CD8-positive, alpha-beta memory T cell (primary cell): ENCODE results near the gene KLRC4. TPM values are rescaled to one million over a fixed set of nuclear protein-coding genes. Genes with fewer than 3 reads are reported as not detected.

Experiments used
- CTCF ChIA-PET: fragments of 350-600 bp; sonication (Branson Sonifier 250); formaldehyde crosslinking; loops from one replicate; lab custom pipeline; 2021; ENCODE audit warnings: antibody characterized with exemption; lab: Charles Lee
- POLR2A ChIA-PET: fragments of 350-600 bp; sonication (Branson Sonifier 250); formaldehyde crosslinking; loops from one replicate; lab custom pipeline; 2021; ENCODE audit warnings: antibody characterized with exemption; lab: Charles Lee
- DNase-seq, 5 donors: peaks; one replicate each; pipeline versions ENCODE4 v3.0.0 to v3.0.0-alpha.2; 2020 to 2022; ENCODE audit warnings: mixed read lengths in 1 of 5
- H3K27ac ChIP-seq: one replicate; pipeline ENCODE4 v1.7.0; 2013; ENCODE audit warnings: low read depth, mild to moderate bottlenecking, low read length, moderate library complexity
- H3K27me3 ChIP-seq: 2 replicates; pipeline ENCODE4 v1.7.0; 2013; ENCODE audit warnings: low read length, mild to moderate bottlenecking; ENCODE audit not compliant: insufficient read depth, poor library complexity, severe bottlenecking
- H3K36me3 ChIP-seq: 2 replicates; pipeline ENCODE4 v1.7.0; 2013; ENCODE audit warnings: mild to moderate bottlenecking, low read length, moderate library complexity; ENCODE audit not compliant: insufficient read depth
- H3K4me1 ChIP-seq: 2 replicates; pipeline ENCODE4 v1.7.0; 2013; ENCODE audit warnings: mild to moderate bottlenecking, low read length, moderate library complexity; ENCODE audit not compliant: insufficient read depth
- H3K4me3 ChIP-seq: 2 replicates; pipeline ENCODE4 v1.7.0; 2013; ENCODE audit warnings: mild to moderate bottlenecking, low read length
- H3K9me3 ChIP-seq: 2 replicates; pipeline ENCODE4 v1.7.0; 2013; ENCODE audit warnings: mild to moderate bottlenecking, low read length
- H3K27ac Mint-ChIP-seq, 8 donors: one replicate each; pipeline ENCODE4 v1.8.0; 2020 to 2021; ENCODE audit warnings: mixed read lengths in 8 of 8, mild to moderate bottlenecking in 6 of 8, inconsistent platforms in 3 of 8, moderate library complexity in 3 of 8
- H3K27me3 Mint-ChIP-seq, 2 donors: one replicate each; pipeline ENCODE4 v1.8.0; 2020 to 2021; ENCODE audit warnings: mixed read lengths in 2 of 2, mild to moderate bottlenecking in 1 of 2, moderate library complexity in 1 of 2
- H3K36me3 Mint-ChIP-seq, 3 donors: one replicate each; pipeline ENCODE4 v1.8.0; 2020 to 2021; ENCODE audit warnings: mixed read lengths in 3 of 3, inconsistent platforms in 1 of 3, mild to moderate bottlenecking in 1 of 3
- H3K4me1 Mint-ChIP-seq, 3 donors: one replicate each; pipeline ENCODE4 v1.8.0; 2020 to 2021; ENCODE audit warnings: mixed read lengths in 3 of 3, inconsistent platforms in 1 of 3, mild to moderate bottlenecking in 1 of 3
- H3K4me3 Mint-ChIP-seq, 7 donors: one replicate each; pipeline ENCODE4 v1.8.0; 2020 to 2021; ENCODE audit warnings: mixed read lengths in 7 of 7, mild to moderate bottlenecking in 6 of 7, moderate library complexity in 4 of 7, inconsistent platforms in 2 of 7
- H3K9me3 Mint-ChIP-seq, 5 donors: one replicate each; pipeline ENCODE4 v1.8.0; 2020 to 2022; ENCODE audit warnings: mixed read lengths in 5 of 5, mild to moderate bottlenecking in 3 of 5, moderate library complexity in 2 of 5, inconsistent platforms in 1 of 5
- polyA plus RNA-seq: library from polyadenylated mRNA; unstranded; fragments of 300-500 nt; fragmentation: Illumina TruSeq; gene quantifications from one replicate; pipeline ENCODE4 v1.2.3, GENCODE V29; 2021
- total RNA-seq, 2 experiments: library from RNA; stranded (reverse); gene quantifications; one replicate each; pipeline ENCODE4 v1.2.3, GENCODE V29; 2021

KLRC4 gene, protein sequence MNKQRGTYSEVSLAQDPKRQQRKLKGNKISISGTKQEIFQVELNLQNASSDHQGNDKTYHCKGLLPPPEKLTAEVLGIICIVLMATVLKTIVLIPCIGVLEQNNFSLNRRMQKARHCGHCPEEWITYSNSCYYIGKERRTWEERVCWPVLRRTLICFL
- 10 to 100 TPM; 10.7 to 16.2 TPM for total RNA-seq
- polyA plus RNA-seq, result 3.4 TPM

DNA sequence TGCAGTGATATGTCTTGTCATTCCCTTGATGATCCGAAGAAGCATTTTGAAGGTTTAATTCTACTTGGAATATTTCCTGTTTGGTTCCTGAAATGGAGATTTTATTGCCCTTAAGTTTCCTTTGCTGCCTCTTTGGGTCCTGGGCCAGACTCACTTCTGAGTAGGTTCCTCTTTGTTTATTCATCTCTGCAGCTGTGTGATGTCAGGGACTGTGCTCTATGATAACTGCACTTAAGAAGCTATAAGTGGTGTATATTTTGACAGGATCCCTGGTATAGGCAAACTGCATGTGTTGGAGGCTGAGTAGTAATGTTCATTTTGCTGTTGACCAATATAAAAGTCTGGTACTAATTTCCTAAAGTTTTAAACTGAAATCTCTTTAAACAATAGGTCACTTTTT lies at the start of gene KLRC4:
Gene KLRC4, minus strand, starts transcription at position 366 of the 400 bp plus-strand sequence. Its CDS starts 182 bp downstream, at position 184.
- POLR2A ChIA-PET, result interaction anchor here (0.7 to 1.1 kb wide), 5 partner anchors 12 to 196 kb away, joined by 3 to 6 read pairs (median 3); no protein-coding TSS in a partner anchor
- Mint-ChIP-seq H3K4me1 (peaks cover 13 to 31% (median 25%) of the 10 kb centered on the region in 3 donors), H3K9me3 (no peaks in the 10 kb centered on the region), H3K4me3 (peak within 1 kb of the TSS; percentile 86 to 98 (median 88)), H3K27ac (peak within 1 kb of the TSS; percentile 5 to 94 (median 81)), H3K36me3 (peaks cover 9 to 43% (median 29%) of the 10 kb centered on the region in 3 donors), H3K27me3 (no peaks in the 10 kb centered on the region)
- peak in 2 of 5 donors; percentile 55 to 68 for DNase-seq
- Histone ChIP-seq H3K27ac (peak within 1 kb of the TSS; percentile 64), H3K9me3 (no peaks in the 10 kb centered on the region), H3K4me3 (peak within 1 kb of the TSS; percentile 47), H3K27me3 (no peaks in the 10 kb centered on the region), H3K36me3 (no peaks in the 10 kb centered on the region), H3K4me1 (no peaks in the 10 kb centered on the region)
- CTCF ChIA-PET, result interaction anchor here (0.9 to 1.5 kb wide), 2 partner anchors 172 to 173 kb away, joined by 3 to 4 read pairs; no protein-coding TSS in a partner anchor

DNA sequence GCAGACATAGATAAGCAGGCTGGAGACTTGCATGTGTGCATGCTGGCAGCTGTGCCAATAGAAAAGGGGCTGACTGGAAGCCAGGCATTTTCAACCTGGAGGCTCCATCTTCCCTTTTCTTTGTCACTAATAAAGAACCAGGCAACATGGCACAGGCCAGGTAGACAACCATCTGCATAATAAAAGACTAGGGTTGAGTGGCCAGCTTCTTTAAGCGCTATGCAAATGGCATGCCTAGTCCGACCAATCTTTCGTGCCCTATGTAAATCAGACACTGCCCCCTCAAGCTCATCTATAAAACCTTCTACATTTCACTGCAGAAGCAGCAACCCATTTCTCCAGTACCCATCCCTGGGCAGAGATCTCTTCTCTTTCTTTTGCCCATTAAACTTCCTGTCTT lies 48.2 kb upstream of the KLRC4 start:
- Histone ChIP-seq H3K4me3 (no peak overlapping the region), H3K4me1 (no peaks in the 10 kb centered on the region), H3K27ac (no peak overlapping the region), H3K9me3 (no peaks in the 10 kb centered on the region), H3K36me3 (no peaks in the 10 kb centered on the region), H3K27me3 (no peaks in the 10 kb centered on the region)
- H3K27me3 Mint-ChIP-seq, result peaks cover 0 to 1% of the 10 kb centered on the region in 2 donors
- H3K27ac Mint-ChIP-seq, result peak overlapping the region in 3 of 8 donors; percentile 35 to 39 (median 36)
- H3K9me3 Mint-ChIP-seq, result peaks cover 49 to 70% (median 53%) of the 10 kb centered on the region in 5 donors
- no peak for DNase-seq
- ChIA-PET POLR2A (no interaction called here), CTCF (interaction anchor here (1.2 kb wide), 1 partner anchor 12 kb away, joined by 3 read pairs; no protein-coding TSS in a partner anchor)
- H3K4me3 Mint-ChIP-seq, result peak overlapping the region in 2 of 7 donors; percentile 7 to 8
- peaks cover 3 to 64% (median 21%) of the 10 kb centered on the region in 3 donors for H3K36me3 Mint-ChIP-seq
- peaks cover 11 to 20% (median 17%) of the 10 kb centered on the region in 3 donors for H3K4me1 Mint-ChIP-seq

DNA sequence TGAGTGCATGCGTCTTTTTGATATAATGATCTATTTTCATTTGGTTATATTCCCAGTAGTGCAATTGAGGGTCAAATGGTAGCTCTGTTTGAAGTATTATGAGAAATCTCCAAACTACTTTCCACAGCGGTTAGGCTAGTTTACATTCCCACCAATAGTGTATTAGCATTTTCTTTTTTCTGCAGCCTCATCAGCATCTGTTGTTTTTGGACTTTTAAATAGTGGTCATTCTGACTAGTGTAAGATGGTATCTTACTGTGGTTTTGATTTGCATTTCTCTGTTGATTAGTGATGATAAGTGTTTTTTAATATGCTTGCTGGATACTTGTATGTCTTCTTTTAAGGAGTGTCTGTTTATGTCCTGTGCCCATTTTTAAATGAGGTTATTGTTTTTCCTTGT lies 47.3 kb upstream of the KLRC4 start:
- ChIA-PET POLR2A (no interaction called here), CTCF (interaction anchor here (1.2 kb wide), 1 partner anchor 12 kb away, joined by 3 read pairs; no protein-coding TSS in a partner anchor)
- Mint-ChIP-seq H3K4me1 (peaks cover 11 to 20% (median 17%) of the 10 kb centered on the region in 3 donors), H3K36me3 (peaks cover 1 to 55% (median 20%) of the 10 kb centered on the region in 3 donors), H3K9me3 (peaks cover 40 to 62% (median 52%) of the 10 kb centered on the region in 5 donors), H3K27ac (peak overlapping the region in 1 of 8 donors; percentile 50), H3K4me3 (no peak overlapping the region), H3K27me3 (no peaks in the 10 kb centered on the region)
- Histone ChIP-seq H3K36me3 (no peaks in the 10 kb centered on the region), H3K9me3 (no peaks in the 10 kb centered on the region), H3K27me3 (no peaks in the 10 kb centered on the region), H3K4me3 (no peak overlapping the region), H3K4me1 (no peaks in the 10 kb centered on the region), H3K27ac (no peak overlapping the region)
- DNase-seq, result no peak

GRCh38 chr12:10455766-10456165 lies 46.2 kb upstream of the KLRC4 start:
- peaks cover 11 to 18% (median 17%) of the 10 kb centered on the region in 3 donors for H3K4me1 Mint-ChIP-seq
- H3K9me3 Mint-ChIP-seq, result peaks cover 39 to 59% (median 50%) of the 10 kb centered on the region in 5 donors
- Histone ChIP-seq H3K4me3 (no peak overlapping the region), H3K27me3 (no peaks in the 10 kb centered on the region), H3K4me1 (no peaks in the 10 kb centered on the region), H3K27ac (no peak overlapping the region), H3K36me3 (no peaks in the 10 kb centered on the region), H3K9me3 (no peaks in the 10 kb centered on the region)
- H3K36me3 Mint-ChIP-seq, result peaks cover 0 to 50% (median 18%) of the 10 kb centered on the region in 3 donors
- H3K27me3 Mint-ChIP-seq, result no peaks in the 10 kb centered on the region
- H3K27ac Mint-ChIP-seq, result no peak overlapping the region
- no peak for DNase-seq
- POLR2A ChIA-PET, result no interaction called here
- H3K4me3 Mint-ChIP-seq, result no peak overlapping the region
- CTCF ChIA-PET, result no interaction called here

DNA sequence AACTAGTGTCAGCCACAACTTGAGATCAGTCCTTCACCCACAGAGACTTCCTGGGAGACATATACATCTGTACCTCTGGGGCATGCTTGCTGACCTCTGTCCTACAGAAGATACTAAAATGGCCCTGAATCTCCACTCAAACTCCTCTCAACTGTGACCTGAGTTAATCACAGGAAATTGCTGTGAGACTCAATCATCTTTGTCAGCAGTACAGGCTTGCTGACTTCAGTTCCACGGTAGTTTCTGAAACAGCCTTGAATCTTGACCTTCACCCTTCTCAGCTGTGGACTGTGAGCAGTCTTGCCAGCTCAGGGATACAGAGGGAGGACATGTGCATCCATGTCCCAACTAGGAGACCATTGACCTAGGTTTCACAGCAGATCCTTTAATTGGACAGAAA lies 45.0 kb upstream of the KLRC4 start:
- Mint-ChIP-seq H3K27ac (peak overlapping the region in 3 of 8 donors; percentile 52 to 88 (median 77)), H3K9me3 (peaks cover 31 to 51% (median 43%) of the 10 kb centered on the region in 5 donors), H3K4me3 (peak overlapping the region in 1 of 7 donors; percentile 42), H3K4me1 (peaks cover 11 to 18% (median 17%) of the 10 kb centered on the region in 3 donors), H3K36me3 (peaks cover 0 to 38% (median 15%) of the 10 kb centered on the region in 3 donors), H3K27me3 (no peaks in the 10 kb centered on the region)
- Histone ChIP-seq H3K36me3 (no peaks in the 10 kb centered on the region), H3K9me3 (no peaks in the 10 kb centered on the region), H3K4me3 (no peak overlapping the region), H3K27ac (no peak overlapping the region), H3K27me3 (no peaks in the 10 kb centered on the region), H3K4me1 (no peaks in the 10 kb centered on the region)
- ChIA-PET POLR2A (interaction anchor here (0.6 kb wide), 1 partner anchor 1852 kb away, joined by 3 read pairs; no protein-coding TSS in a partner anchor), CTCF (no interaction called here)
- DNase-seq, result no peak

GRCh38 chr12:10453156-10453555 lies 43.6 kb upstream of the KLRC4 start, which contains the start of gene KLRC1:
KLRC1 (minus strand) TSS chr12:10453377; CDS start chr12:10451156, 2,221 bp downstream.
- Histone ChIP-seq H3K27ac (no peak within 1 kb of the TSS), H3K36me3 (no peaks in the 10 kb centered on the region), H3K4me1 (no peaks in the 10 kb centered on the region), H3K9me3 (no peaks in the 10 kb centered on the region), H3K4me3 (no peak within 1 kb of the TSS), H3K27me3 (no peaks in the 10 kb centered on the region)
- H3K27me3 Mint-ChIP-seq, result no peaks in the 10 kb centered on the region
- H3K4me1 Mint-ChIP-seq, result peaks cover 7 to 11% (median 10%) of the 10 kb centered on the region in 3 donors
- peak within 1 kb of the TSS in 6 of 7 donors; percentile 24 to 84 (median 68) for H3K4me3 Mint-ChIP-seq
- DNase-seq, result no peak
- POLR2A ChIA-PET, result no interaction called here
- H3K36me3 Mint-ChIP-seq, result peaks cover 2 to 34% (median 14%) of the 10 kb centered on the region in 3 donors
- peaks cover 30 to 41% (median 32%) of the 10 kb centered on the region in 5 donors for H3K9me3 Mint-ChIP-seq
- H3K27ac Mint-ChIP-seq, result peak within 1 kb of the TSS in 5 of 8 donors; percentile 17 to 77 (median 29)
- CTCF ChIA-PET, result no interaction called here

DNA sequence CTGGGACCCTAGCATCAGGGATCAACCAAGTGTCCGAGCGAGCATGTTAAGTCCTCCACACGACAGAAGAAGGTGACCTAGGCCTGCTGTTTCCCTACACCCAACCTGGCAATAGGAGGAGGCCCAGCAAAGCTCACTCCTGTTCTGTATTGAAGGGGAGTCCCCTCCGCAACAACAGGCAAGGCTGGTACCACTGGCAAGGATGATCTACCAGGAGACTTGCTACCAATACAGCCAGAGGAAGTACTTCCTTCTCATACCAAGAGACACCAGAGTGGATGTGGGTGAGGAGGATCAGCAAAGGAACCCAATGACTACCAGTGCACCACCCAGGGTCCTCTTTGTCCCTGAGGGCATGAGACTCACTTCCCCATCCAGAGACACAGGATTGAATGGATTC lies 38.7 kb upstream of the KLRC4 start:
- Mint-ChIP-seq H3K4me1 (peaks cover 3 to 6% (median 4%) of the 10 kb centered on the region in 3 donors), H3K36me3 (peaks cover 0 to 11% (median 2%) of the 10 kb centered on the region in 3 donors)

More for the DNA sequence above, 38.7 kb upstream of the KLRC4 start:
- ChIA-PET CTCF (interaction anchor here (1.0 kb wide), 1 partner anchor 123 kb away, joined by 3 read pairs; no protein-coding TSS in a partner anchor), POLR2A (no interaction called here)
- H3K27me3 Mint-ChIP-seq, result no peaks in the 10 kb centered on the region
- H3K4me1 ChIP-seq, result no peaks in the 10 kb centered on the region
- H3K36me3 ChIP-seq, result no peaks in the 10 kb centered on the region
- H3K27ac Mint-ChIP-seq, result peak overlapping the region in 4 of 8 donors; percentile 13 to 75 (median 36)
- H3K27ac ChIP-seq, result no peak overlapping the region
- no peak for DNase-seq
- H3K9me3 ChIP-seq, result no peaks in the 10 kb centered on the region
- peak overlapping the region in 6 of 7 donors; percentile 6 to 80 (median 54) for H3K4me3 Mint-ChIP-seq
- H3K9me3 Mint-ChIP-seq, result peaks cover 0 to 4% (median 0%) of the 10 kb centered on the region in 5 donors
- no peak overlapping the region for H3K4me3 ChIP-seq
- H3K27me3 ChIP-seq, result no peaks in the 10 kb centered on the region
